ENCODE data around the gene NEUROG2. TPM values are rescaled to one million over a fixed set of nuclear protein-coding genes. Genes with fewer than 3 reads are reported as not detected.

NEUROG2 gene
- total RNA-seq, 1 donor from 2014 or later = not detected

DNA sequence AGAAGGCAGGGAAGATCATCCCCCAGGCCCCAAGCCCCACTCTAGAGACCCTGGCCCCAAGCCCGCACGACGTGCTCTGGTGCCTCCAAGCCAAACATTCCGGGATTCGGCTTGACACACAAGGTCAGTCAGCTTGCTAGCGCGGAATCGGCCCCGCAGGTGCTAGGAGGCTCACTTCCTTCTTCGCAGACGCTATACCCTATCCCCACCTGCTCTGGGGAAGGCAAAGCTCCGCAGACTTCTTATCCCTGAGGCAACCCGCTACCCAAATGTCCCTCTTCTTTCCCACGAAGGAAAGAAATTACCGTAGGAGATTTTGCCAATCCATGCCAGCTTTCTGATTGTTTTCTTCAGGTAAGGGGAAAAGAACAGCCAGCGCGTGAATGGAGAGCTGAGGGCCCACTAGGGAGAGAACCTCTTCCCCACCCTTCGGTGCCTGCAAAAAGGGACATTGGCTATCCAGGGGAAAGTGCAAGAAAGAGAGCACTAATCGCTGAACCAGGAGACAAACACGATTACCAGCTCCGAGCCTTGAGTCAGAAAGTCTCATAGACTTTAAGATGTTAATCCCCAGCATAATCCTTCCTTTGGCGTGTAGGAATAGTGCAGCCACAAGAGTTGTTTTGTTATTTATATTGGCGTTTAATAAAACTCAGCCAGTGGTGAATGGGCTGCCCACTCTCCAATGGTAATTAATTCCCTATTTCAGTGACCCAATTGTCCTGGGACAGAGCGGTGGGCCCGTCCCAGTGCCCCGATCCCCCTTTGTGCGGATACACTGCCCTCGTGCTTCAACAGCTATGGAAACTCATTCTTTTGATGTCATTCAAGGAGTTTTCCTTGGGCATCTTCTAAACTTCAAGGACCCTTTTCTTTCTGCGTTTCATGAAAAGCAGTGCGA lies 5.4 kb upstream of the NEUROG2 start:
- no peak for DNase-seq (ENCODE audit: low read depth)

DNA sequence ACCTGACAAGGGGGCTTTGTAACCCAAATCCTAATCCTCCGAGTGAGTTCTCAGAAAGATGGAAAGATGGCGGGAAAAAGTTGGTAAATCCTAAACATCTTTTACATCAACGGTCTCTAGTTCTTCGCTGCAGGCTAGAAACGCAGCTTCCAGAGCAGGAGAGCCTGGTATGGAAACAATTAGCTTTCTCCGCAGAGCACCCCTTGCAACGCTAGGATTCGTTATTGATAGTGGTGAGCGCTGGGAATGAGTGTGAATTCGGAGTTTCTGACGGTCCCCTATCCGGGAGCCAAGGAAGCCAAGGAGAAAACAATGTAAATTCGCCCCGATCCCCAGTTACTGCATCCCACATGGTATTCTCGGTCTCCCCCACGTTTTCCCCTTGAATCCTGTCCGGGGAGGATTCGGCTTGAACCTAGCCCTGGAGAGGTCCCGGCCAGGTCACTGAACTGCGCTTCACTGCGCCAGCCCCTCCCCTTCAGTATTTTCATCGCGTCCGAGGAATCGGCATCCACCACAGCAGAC lies 4.7 kb upstream of the NEUROG2 start:
- no peak for DNase-seq (ENCODE audit: low read depth)

DNA sequence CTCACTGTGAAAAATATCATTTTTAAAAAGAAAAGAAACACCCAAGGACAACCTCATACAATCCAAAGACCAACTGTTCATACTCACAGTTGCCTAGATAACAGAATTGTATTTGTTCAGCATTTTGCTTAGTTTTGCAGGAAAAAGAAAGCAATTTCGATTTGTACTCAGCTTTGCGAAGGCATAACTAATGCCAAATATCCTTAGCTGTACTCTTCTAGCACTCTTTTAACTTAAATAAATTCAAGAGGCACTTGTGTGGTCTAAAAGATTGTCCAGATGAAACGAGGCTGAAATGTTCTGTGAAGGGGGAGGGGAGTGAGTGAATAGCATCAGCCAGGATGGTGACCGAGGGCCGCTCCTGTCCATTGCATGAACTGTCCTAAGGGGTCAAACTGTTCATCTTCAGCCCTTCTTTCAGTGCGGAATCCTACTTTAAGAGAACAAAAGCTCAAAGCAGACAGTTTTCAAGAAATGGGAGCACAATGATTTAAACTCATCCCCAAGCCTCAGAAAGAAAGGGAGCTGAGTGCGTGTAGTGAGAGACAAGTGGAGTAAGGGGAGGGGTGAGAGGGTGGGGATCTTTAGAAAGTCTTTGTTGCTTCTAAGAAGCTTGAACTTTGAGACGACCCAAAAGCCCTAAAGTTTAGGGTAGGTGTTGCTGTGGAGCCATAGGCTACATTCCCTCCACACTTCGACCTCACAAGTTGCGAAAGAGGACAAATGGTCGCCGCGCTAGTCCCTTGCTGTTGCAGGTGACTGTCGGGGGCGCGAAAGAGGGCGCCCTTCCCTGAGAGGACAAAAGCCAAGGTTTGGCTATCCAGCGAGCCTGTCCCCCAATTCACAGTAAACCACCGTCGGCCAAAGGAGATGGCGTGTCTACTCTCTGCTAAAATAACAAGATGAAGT lies 4.0 kb upstream of the NEUROG2 start:
- DNase-seq (ENCODE audit: low read depth) = no peak

DNA sequence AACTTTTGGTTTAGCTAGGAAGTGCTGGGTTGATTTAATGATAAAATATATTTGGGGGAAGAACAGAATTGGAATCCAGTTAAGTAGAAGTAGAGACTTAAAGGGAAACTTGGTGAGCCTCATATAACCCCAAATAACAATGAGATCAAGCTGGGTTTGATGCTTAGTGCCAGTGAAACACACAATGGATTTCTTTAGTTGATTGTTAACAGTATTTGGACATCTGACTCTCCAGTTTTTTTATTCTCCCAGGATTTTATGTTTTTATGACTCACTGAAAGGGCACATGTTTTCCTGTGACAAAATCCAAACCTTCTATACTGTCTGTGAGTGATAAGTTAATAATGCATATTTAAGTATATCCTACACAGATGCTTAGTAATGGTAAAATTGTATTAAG lies 2.7 kb upstream of the NEUROG2 start:
- peak; percentile 13 for DNase-seq (ENCODE audit: low read depth)

DNA sequence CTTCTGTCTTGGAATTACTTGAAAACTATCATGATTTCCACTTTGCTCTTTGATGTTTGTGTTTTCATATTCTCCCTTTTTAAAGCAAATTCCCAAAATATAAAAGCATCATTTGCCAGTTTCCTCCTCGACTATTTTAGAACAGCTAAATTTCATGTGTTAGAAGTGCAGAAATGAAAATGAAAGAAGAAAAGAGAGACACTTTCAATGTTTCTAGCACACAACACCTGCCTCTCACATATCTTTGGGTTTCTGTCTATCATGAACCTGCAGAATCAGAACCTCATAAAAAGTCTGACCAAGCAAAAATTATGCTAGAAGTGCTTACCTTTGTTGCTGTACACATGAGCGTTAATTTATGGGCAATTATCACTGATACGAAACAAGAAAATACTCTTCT lies 1.9 kb upstream of the NEUROG2 start:
- DNase-seq (ENCODE audit: low read depth) = no peak

DNA sequence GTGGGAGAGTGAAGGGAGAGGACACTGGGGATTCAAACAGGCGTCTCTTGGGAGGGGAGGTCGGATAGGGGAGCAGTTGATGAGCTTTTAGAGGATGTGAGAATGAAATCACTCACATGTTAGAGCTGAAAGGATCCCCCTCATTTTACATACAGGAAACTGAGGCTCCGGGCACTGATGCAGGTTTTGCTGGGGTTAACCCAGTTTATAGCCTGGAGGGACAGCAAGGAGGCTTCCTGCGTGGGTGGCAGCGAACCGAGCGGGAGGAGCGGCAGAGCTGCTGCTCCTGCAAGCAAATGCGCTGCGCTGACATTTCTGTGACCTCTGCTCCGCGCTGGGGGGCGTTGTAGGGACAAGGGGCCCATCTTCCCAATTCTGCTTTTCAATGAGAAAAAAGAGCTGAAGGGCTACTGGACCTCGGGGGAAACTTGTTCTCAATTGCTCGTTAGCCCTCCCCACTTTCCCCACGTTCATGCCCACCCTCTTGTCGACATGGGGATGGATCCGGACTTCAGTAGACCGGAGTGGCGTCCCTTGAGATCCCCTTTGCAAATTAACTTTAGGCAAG lies 1.2 kb upstream of the NEUROG2 start:
- no peak for DNase-seq (ENCODE audit: low read depth)

DNA sequence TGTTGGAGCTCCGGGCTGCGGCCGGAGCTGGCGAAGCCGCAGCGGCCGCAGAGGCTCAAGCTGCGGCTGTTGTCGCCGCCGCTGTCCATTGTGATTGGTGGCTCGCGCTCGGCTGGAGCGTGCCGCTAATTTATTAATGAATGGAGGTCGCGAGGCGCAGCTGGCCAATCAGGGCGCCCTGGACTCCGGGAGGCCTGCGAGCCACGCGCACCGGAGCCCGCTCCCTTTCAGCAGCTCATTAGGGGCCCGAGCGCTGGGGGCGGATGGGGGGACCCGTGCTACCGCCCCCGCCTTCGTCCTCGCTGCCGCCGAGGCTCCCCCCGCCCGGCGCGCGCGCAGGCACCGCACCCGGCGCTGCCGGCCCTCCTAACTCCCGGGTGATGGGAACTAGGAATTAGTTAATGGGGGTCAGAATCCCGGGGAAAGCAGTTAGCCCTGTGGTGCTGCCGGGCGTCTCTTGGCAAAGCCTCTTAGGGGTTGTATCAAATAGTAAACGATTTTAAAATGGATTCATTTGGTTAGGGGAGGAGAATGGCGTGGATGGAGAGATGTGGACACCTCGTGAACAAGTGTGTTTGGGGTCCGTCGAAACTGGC lies 589 bp upstream of the NEUROG2 start:
- no peak for DNase-seq (ENCODE audit: low read depth)

DNA sequence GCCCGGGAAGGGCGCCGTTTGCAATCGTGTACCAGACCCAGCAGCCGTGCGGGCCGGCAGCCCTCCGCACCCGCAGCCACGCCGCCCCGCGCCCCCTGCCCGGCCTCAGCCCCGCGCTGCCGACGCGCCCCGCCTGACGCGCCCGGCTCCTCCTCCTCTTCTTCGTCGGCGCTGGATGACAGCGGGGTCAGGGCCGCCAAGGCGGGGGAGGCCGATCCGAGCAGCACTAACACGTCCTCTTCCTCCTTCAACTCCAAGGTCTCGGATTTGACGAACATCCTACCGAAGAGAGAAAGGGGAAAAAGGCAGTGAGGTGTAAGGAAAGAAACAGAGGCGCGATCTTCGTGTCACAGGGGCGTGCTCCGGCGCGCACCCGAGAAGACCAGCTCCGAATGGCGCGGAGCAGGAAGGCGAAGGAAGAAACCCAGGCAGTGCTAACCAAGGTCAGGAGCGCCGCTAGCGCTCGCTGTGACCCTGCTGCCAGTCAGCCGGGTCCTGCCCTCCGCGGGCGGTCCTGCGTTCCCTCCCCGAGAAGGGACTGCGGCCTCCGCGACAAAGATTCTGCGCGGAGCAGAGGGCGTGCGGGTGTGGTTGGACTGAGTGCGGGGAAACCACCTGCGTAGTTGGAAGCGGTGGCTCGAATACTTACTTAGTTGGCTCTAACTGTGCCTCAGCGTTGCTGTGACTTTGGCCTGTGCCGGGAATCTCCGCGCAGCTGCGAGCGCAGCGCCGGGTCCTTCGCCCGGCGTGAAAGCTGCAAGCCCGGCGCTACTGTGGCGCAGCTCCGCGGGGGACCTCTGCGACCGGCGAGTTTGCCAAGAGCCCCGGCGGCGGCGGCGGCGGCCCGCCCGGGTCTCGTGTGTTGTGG lies 548 bp downstream of the NEUROG2 start:
- no peak for DNase-seq (ENCODE audit: low read depth)

DNA sequence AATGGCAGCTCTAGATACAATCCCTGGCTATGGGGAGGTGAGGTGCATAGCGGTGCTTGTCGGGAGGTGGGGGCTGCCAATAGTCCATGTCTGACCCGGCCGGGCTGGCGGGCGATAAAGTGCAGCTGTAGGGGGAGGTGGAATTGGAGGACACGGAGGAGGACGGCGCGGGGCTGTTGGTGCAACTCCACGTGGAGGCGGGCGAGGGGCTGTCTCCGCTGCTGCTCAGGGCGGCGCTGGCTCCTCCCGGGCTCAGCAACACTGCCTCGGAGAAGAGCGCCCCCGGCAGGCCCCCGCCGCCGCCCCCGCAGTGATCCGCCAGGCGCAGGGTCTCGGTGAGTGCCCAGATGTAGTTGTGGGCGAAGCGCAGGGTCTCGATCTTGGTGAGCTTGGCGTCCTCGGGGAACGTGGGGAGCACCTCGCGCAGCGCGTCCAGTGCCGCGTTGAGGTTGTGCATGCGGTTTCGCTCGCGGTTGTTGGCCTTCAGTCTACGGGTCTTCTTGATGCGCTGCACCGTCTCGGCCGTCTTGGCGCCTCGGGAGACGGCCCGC lies 1.3 kb downstream of the NEUROG2 start:
- DNase-seq (ENCODE audit: low read depth) = no peak

DNA sequence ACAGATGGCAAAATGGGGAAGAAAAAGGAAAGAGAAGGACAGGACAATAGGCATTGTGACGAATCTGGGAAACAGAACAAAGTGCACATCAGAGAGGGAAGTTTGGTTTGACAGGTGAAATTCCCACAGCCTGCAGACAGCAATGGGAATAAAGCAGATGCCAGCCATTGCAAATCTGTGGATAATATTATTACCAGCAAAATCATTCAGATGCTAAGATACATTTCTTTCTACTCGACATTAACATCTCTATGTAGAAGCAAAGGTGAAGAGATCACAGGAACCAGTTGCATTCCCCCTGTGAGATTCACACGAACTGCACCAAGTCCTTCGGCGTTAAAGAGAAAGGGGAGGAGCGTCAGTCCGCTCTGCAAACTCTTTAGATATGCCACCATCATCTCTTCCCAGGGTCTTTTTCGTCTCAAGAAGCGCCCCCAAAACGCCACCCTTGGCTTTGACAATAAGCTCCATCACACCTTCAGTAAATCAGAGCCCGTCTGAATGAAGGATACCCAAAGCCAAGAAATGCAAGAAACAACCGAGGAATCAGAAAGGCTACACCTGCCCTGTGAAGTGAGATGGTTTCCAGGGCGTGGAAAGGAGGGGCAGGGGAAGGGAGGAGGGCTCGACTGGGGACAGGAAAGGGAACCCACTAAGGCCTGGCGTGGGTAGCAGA lies 1.9 kb downstream of the NEUROG2 start:
- DNase-seq (ENCODE audit: low read depth) = no peak

DNA sequence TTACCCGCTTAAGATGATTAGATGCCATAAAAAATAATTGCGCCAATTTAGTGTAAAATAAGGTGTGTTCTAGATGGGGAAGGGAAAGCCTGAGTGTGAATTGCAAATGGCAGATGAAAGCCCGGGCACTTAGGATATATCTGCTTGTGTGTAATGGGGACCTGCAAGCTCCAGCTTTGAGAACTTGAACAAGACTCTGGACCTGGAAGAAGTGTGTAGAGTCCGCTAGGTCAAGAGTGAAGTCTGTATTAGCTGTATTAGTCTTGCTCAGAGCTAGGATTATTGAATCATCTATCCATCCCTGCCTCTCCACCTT lies 4.2 kb downstream of the NEUROG2 start:
- no peak for DNase-seq (ENCODE audit: low read depth)

DNA sequence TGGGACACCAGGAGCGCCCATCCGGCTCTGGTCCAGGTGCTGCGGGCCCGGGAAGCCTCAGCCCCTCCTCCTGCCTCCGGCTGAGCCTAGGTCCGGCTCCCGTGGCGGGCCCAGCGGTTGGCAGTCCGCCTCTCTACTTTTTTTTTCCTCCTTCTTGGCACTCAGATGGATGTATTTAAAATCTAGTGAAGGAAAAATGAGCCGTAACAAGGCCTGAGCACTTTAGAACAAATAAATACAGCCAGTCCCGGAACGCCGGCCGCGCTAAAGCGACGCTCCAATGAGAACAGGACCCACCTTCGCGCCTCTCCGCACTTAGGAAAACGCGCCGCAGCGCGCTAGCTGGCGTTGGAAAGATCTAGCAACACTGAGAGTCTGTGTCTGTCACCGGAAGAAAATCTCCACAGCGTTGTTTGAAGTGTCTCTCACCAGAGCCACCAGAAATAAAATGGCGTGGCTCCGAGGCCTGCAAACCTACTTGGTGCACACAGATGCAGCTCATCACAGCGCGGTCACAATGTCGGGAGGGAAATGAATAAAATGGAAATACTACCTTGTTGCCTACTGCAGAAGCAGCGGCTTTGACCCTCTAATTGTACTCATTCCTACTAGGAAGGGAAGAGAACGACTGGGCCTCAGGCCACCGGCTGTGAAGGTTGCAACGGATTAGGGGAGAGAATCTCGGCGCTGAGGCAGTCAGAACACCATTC lies 4.7 kb downstream of the NEUROG2 start:
- no peak for DNase-seq (ENCODE audit: low read depth)

DNA sequence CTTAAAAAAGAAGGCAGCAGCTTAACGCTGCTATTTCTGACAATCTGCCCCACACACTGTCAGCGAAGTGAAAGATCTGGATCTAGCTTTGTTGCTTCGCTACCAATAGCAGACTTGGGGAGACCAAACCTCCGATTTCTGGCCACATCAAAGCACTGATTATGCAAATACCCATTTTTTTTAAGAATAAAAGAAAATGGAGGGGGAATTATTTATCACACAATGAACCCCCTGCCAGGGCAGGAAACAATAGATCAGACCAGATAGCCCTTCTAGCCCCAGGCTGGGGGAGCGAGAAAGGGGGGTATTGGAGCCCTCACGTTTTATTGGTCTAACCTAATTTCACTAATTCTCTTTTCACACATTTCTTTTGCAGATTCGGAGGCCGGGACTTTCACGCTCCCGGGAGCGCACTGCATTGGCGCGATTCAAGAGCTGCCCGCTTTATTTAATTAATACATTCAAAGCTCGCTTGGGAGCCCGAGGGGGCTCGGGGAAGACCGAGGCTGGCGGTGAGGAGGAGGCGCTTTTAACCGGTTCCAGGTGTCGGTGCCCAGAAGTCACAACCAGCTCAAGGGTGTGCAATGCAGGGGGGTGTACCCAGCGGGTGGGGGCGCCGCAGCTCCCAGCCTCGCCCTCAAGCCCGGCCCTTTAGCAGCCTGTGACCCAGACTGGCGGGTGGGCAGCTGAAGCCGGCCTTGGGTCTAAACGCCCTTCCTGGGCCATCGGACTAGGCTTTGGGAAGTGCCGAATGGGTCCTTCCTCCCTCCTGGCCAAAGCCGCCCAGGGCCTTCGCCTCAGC lies 5.5 kb downstream of the NEUROG2 start:
- no peak for DNase-seq (ENCODE audit: low read depth)

DNA sequence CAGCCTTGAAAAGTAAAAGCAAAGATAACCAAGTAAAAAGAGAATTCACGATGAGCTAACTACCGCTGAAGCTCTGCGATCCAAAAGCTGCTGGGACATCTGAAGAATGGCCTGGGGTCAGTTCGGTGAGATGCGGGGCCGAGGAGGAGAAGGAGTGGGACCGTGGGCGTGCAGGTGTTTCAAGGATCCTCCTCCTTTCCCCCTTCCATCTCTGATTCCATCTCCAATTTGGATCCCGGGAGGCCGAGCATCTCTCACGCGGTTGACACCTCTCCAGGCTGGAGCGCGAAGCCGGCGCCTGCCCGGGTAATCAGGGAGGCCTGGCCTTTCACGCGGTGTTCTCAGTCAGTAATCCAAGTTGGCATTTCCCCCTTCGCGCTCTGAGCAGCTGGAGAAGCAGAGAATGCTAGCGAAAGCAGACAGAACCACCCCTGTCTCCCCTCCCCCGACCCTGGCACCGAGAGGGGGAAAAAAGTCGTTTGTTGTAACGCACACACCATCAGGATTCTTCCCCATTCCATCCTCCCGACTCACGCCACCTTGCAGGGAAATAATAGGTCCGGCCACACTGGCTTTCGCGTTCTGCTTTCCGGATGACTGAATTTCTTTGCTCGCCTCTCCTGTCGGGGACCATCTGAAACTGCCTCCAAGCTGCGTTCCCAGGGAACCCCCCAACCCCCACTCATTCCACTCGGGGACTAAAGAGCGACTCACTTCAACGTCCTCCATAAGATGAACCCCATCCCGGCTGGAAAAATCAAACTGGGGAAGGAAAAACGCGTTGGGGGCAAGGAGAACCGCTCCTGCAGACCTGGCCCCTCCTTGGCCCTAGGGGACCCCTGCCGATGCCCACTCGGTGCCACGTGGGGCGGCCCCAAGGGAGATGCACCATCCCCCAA lies 6.5 kb downstream of the NEUROG2 start:
- peak; percentile 50 for DNase-seq (ENCODE audit: low read depth)

DNA sequence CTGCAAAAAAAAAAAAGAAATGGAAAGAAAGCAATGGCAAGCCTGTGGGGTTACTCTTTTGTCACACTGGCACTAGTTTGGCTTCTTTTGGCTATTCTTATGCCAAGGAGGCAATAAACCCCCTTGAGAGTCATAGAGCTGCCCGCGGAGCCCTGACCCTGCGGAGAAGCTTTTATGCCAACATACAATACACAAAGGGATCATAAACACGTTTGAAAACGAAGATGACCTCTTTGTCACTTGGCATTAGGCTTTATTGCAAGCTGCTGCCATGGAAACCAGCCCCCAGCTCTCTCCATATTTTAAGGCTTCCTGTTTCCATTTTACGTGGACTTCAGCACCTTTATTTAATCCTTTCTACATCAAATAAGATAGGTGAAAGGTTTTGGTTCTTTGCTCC lies 7.6 kb downstream of the NEUROG2 start:
- DNase-seq (ENCODE audit: low read depth) = no peak

DNA sequence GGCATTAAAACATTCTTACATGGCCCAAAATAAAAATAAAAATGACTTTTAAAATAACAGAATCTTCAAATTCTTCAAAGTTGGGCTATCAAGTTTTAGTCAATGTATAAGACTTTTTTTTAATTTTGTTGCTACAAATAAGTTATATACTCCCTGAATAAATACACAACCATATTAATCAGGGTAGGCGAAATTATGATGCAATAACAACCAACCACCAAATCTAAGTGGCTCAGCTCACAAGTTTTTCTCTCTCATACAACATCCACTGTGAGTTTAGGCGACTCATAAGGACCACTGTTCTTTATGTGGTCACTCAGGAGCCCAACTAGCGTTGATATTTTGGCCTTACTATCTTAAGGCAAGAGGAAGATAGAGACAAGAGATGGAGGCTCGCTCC lies 11.2 kb downstream of the NEUROG2 start:
- no peak for DNase-seq (ENCODE audit: low read depth)

DNA sequence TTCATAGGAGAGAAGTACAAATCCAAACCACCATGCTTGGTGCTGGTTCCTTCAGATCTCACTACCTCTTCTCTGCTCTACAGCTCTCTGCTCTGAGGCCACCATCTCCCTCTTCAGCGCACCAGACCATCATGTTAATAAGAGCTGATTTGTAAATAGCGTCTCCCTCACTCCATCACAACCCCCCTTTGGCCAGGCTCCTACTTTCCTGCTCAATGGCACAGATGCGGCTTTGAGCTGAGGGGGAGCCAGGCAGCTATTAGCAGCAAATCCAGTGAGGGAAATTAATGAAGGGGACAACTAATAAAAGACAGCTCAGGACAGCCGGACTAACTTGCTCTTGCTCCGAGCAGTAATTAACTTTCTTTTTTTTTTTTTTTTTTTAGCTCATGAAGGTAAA lies 13.1 kb downstream of the NEUROG2 start:
- no peak for DNase-seq (ENCODE audit: low read depth)

DNA sequence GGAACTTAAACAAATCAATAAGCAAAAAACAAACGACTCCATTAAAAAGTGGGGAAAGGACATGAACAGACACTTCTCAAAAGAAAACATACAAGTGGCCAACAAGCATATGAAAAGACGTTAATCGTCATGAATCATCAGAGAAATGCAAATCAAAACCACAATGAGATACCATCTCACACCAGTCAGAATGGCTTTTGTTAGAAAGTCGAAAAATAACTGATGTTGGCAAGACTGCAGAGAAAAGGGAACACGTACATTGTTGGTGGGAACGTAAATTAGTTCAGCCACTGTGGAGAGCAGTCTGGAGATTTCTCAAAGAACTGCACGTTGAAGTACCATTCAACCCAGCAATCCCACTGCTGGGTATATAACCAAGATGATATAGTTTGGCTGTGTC lies 23.7 kb downstream of the NEUROG2 start:
- no peak for DNase-seq (ENCODE audit: low read depth)
